Left kidney (tissue), 2 donors: ENCODE results near the gene VPS26B. TPM values are rescaled to one million over a fixed set of nuclear protein-coding genes. Genes with fewer than 3 reads are reported as not detected.

Experiments used
- DNase-seq: peaks from one replicate; pipeline ENCODE4 v3.0.0-alpha.2; 2013
- polyA plus RNA-seq: library from polyadenylated mRNA; unstranded; fragments of 120-200 nt; gene quantifications from one replicate; pipeline ENCODE4 v1.2.1, GENCODE V29; 2013; ENCODE audit not compliant: insufficient read length

VPS26B gene
- polyA plus RNA-seq, 1 donor = 63.6 TPM

- no peak for DNase-seq
Observed at GRCh38 chr11:134229126-134229790, 4.8 kb downstream of the VPS26B start.

GRCh38 chr11:134230339-134230738, 5.9 kb downstream of the VPS26B start:
- DNase-seq = no peak

- DNase-seq = no peak
Observed at GRCh38 chr11:134231958-134232659, 7.6 kb downstream of the VPS26B start.

GRCh38 chr11:134233729-134234179, 9.3 kb downstream of the VPS26B start:
- DNase-seq = no peak

GRCh38 chr11:134235399-134235798, 10.9 kb downstream of the VPS26B start:
- DNase-seq = no peak

GRCh38 chr11:134236834-134237556, 12.5 kb downstream of the VPS26B start:
- DNase-seq = no peak

- no peak for DNase-seq
Observed at GRCh38 chr11:134237557-134237922, 13.1 kb downstream of the VPS26B start.

- DNase-seq = no peak
Observed at GRCh38 chr11:134238956-134239355, 14.5 kb downstream of the VPS26B start.

GRCh38 chr11:134240592-134240991, 16.1 kb downstream of the VPS26B start:
- DNase-seq = no peak

- no peak for DNase-seq
Observed at GRCh38 chr11:134242376-134242775, 17.9 kb downstream of the VPS26B start.

GRCh38 chr11:134243913-134244312, 19.4 kb downstream of the VPS26B start:
- DNase-seq = no peak

- DNase-seq = no peak
Observed at GRCh38 chr11:134244593-134244992, 20.1 kb downstream of the VPS26B start.

- DNase-seq = no peak
Observed at GRCh38 chr11:134245434-134245833, 21.0 kb downstream of the VPS26B start.

GRCh38 chr11:134246100-134246499, 21.6 kb downstream of the VPS26B start:
- DNase-seq = no peak

- no peak for DNase-seq
Observed at GRCh38 chr11:134246678-134247077, 22.2 kb downstream of the VPS26B start.

- DNase-seq = no peak
Observed at GRCh38 chr11:134248910-134249480, 24.5 kb downstream of the VPS26B start.

- DNase-seq = no peak
Observed at GRCh38 chr11:134250246-134250645, 25.8 kb downstream of the VPS26B start.

- no peak for DNase-seq
Observed at GRCh38 chr11:134250675-134251074, 26.2 kb downstream of the VPS26B start.

- DNase-seq = no peak
Observed at GRCh38 chr11:134252346-134253187, 28.1 kb downstream of the VPS26B start.

GRCh38 chr11:134253188-134253993, 28.9 kb downstream of the VPS26B start, which contains the start of the genes ACAD8 and THYN1:
TSS of gene ACAD8 (plus strand) at chr11:134253568. CDS start at chr11:134253601, 33 bp downstream.
TSS of gene THYN1 (minus strand) at chr11:134253352. CDS start at chr11:134252882, 470 bp downstream.
- DNase-seq = peak; percentile 96
